Liver (tissue), 9 donors: Measurements from ENCODE around the gene TCF7L2. TPM values are rescaled to one million over a fixed set of nuclear protein-coding genes. Genes with fewer than 3 reads are reported as not detected.

Source experiments
- DNase-seq: peaks from one replicate; pipeline ENCODE4 v3.0.0-alpha.2; 2017; ENCODE audit warnings: low spot score
- H3K27ac ChIP-seq, 2 donors: one replicate each; pipeline ENCODE4 v1.7.0; 2013; ENCODE audit warnings: inconsistent platforms in 2 of 2, low read length in 2 of 2, control low read depth in 1 of 2, low read depth in 1 of 2, mild to moderate bottlenecking in 1 of 2
- H3K27me3 ChIP-seq, 4 donors: one replicate each; pipeline versions ENCODE4 v1.6.1 to v1.7.0; 2013; ENCODE audit warnings: low read length in 3 of 4, inconsistent platforms in 1 of 4, mild to moderate bottlenecking in 1 of 4, moderate library complexity in 1 of 4; ENCODE audit not compliant: control insufficient read depth in 4 of 4, insufficient read depth in 4 of 4
- H3K36me3 ChIP-seq, 4 donors: one replicate each; pipeline versions ENCODE4 v1.6.1 to v1.7.0; 2013; ENCODE audit warnings: low read length in 3 of 4, mild to moderate bottlenecking in 3 of 4, low read depth in 1 of 4, moderate library complexity in 1 of 4; ENCODE audit not compliant: control insufficient read depth in 4 of 4, insufficient read depth in 3 of 4
- H3K4me1 ChIP-seq, 4 donors: one replicate each; pipeline versions ENCODE4 v1.6.1 to v1.7.0; 2013; ENCODE audit warnings: low read length in 3 of 4, mild to moderate bottlenecking in 3 of 4, moderate library complexity in 1 of 4; ENCODE audit not compliant: control insufficient read depth in 4 of 4, insufficient read depth in 4 of 4
- H3K4me3 ChIP-seq, 3 donors: one replicate each; pipeline versions ENCODE4 v1.6.1 to v1.7.0; 2013; ENCODE audit warnings: low read length in 3 of 3, control low read depth in 1 of 3, low read depth in 1 of 3, mild to moderate bottlenecking in 1 of 3
- H3K9ac ChIP-seq, 2 donors: one replicate each; pipeline ENCODE4 v1.7.0; 2013; ENCODE audit warnings: low read length in 2 of 2, mild to moderate bottlenecking in 2 of 2, moderate library complexity in 2 of 2, control low read depth in 1 of 2, low read depth in 1 of 2
- H3K9me3 ChIP-seq, 4 donors: one replicate each; pipeline versions ENCODE4 v1.6.1 to v1.7.0; 2013; ENCODE audit warnings: low read length in 3 of 4; ENCODE audit not compliant: control insufficient read depth in 4 of 4
- ATF3 ChIP-seq: IDR thresholded peaks from 2 replicates; pipeline ENCODE4 v1.6.1; 2016; ENCODE audit warnings: antibody characterized with exemption
- CTCF ChIP-seq: fragments of 150-350 bp; IDR thresholded peaks from 2 replicates; pipeline ENCODE4 v1.5.1; 2017; ENCODE audit warnings: improper control_type of control experiment, low read depth, low read length; ENCODE audit not compliant: missing input control
- EGR1 ChIP-seq, 2 donors: IDR thresholded peaks; 2 replicates each; pipeline ENCODE4 v1.6.1; 2016 to 2018; ENCODE audit warnings: antibody characterized with exemption in 2 of 2, low read depth in 2 of 2
- FOXA1 ChIP-seq: IDR thresholded peaks from 2 replicates; pipeline ENCODE4 v1.6.1; 2016; ENCODE audit warnings: antibody characterized with exemption
- FOXA2 ChIP-seq: IDR thresholded peaks from 2 replicates; pipeline ENCODE4 v1.6.1; 2016; ENCODE audit warnings: antibody characterized with exemption
- GABPA ChIP-seq, 2 donors: IDR thresholded peaks in 1 of 2; conservative IDR thresholded peaks in 1 of 2; 2 replicates each; pipeline ENCODE4 v1.6.1; 2016; ENCODE audit warnings: antibody characterized with exemption in 2 of 2, mild to moderate bottlenecking in 1 of 2, moderate library complexity in 1 of 2
- HNF4A ChIP-seq, 2 donors: conservative IDR thresholded peaks; 2 replicates each; pipeline ENCODE4 v1.6.1; 2016; ENCODE audit warnings: antibody characterized with exemption in 2 of 2, mild to moderate bottlenecking in 2 of 2
- HNF4G ChIP-seq: IDR thresholded peaks from 2 replicates; pipeline ENCODE4 v1.6.1; 2016; ENCODE audit warnings: antibody characterized with exemption
- JUND ChIP-seq, 2 donors: IDR thresholded peaks; 2 replicates each; pipeline ENCODE4 v1.6.1; 2016; ENCODE audit warnings: antibody characterized with exemption in 2 of 2
- MAX ChIP-seq: IDR thresholded peaks from 2 replicates; pipeline ENCODE4 v1.6.1; 2016; ENCODE audit warnings: antibody characterized with exemption
- NR2F2 ChIP-seq: IDR thresholded peaks from 2 replicates; pipeline ENCODE4 v1.6.1; 2016; ENCODE audit warnings: antibody characterized with exemption
- RAD21 ChIP-seq, 2 donors: IDR thresholded peaks; 2 replicates each; pipeline ENCODE4 v1.6.1; 2016; ENCODE audit warnings: antibody characterized with exemption in 2 of 2, mild to moderate bottlenecking in 2 of 2
- REST ChIP-seq: IDR thresholded peaks from 2 replicates; pipeline ENCODE4 v1.6.1; 2016; ENCODE audit warnings: antibody characterized with exemption, mild to moderate bottlenecking
- RXRA ChIP-seq, 2 donors: IDR thresholded peaks; 2 replicates each; pipeline ENCODE4 v1.6.1; 2017 to 2018; ENCODE audit warnings: antibody characterized with exemption in 2 of 2, mild to moderate bottlenecking in 1 of 2
- SP1 ChIP-seq: IDR thresholded peaks from 2 replicates; pipeline ENCODE4 v1.6.1; 2018; ENCODE audit warnings: antibody characterized with exemption, mild to moderate bottlenecking
- TAF1 ChIP-seq: conservative IDR thresholded peaks from 2 replicates; pipeline ENCODE4 v1.6.1; 2016; ENCODE audit warnings: antibody characterized with exemption, mild to moderate bottlenecking
- YY1 ChIP-seq: IDR thresholded peaks from 2 replicates; pipeline ENCODE4 v1.6.1; 2016; ENCODE audit warnings: antibody characterized with exemption, mild to moderate bottlenecking
- ZBTB33 ChIP-seq: IDR thresholded peaks from 2 replicates; pipeline ENCODE4 v1.6.1; 2016; ENCODE audit warnings: antibody characterized with exemption
- WGBS: extraction: QIAGEN DNeasy Blood & Tissue Kit; methylation state at CpG from one replicate; pipeline ENCODE4 v1.1.7; 2013; 5-methylcytosine and 5-hydroxymethylcytosine counted together
- polyA plus RNA-seq, 2 donors: library from polyadenylated mRNA; stranded (reverse) in 1 of 2; unstranded in 1 of 2; fragments of 200-250 nt in 1 of 2; fragments of >200 nt in 1 of 2; fragmentation: Nextera tagmentation in 1 of 2; extraction: Ambion mirVana in 1 of 2; gene quantifications; one replicate each; pipeline versions ENCODE4 v1.2.1 to v1.2.3, GENCODE V29; 2013 to 2015
- total RNA-seq, 2 donors: library from RNA; depleted of rRNA; stranded (reverse); fragments of >200 nt; gene quantifications; one replicate each; pipeline ENCODE4 v1.2.3, GENCODE V29; 2014
- donor health status: healthy.
- donor health status: healthy.
- donor health status: healthy.
- donor health status: healthy.
- donor health status: healthy.

The TCF7L2 gene
- total and polyA plus RNA-seq, 4 donors, result 4.9 to 18.0 (median 8.3) TPM

GRCh38 chr10:113138937-113139585, 189.0 kb downstream of the TCF7L2 start:
- Histone ChIP-seq H3K4me3 (no peak overlapping the region), H3K27ac (no peak overlapping the region)

GRCh38 chr10:113139699-113140098, 189.7 kb downstream of the TCF7L2 start:
- TF ChIP-seq RAD21 (IDR thresholded peaks at IDR 0.05) (no peak), FOXA1 (no peak), ATF3 (no peak), TAF1 (no peak), YY1 (no peak), MAX (no peak), FOXA2 (no peak), ZBTB33 (no peak), HNF4G (no peak), EGR1 (IDR thresholded peaks at IDR 0.05; ENCODE audit: low read depth in 2 of 2) (no peak), JUND (IDR thresholded peaks at IDR 0.05) (no peak), REST (no peak), NR2F2 (no peak), SP1 (no peak), RXRA (IDR thresholded peaks at IDR 0.05) (no peak), CTCF (no peak), GABPA (IDR thresholded peaks at IDR 0.05 in 1 of 2, conservative IDR thresholded peaks at IDR 0.05 in 1 of 2) (no peak), HNF4A (conservative IDR thresholded peaks at IDR 0.05) (no peak)
- Histone ChIP-seq H3K27me3 (no peaks in the 10 kb centered on the region), H3K4me1 (no peaks in the 10 kb centered on the region), H3K4me3 (no peak overlapping the region), H3K27ac (no peak overlapping the region), H3K9me3 (no peaks in the 10 kb centered on the region), H3K36me3 (peaks cover 2 to 31% (median 20%) of the 10 kb centered on the region in 4 donors), H3K9ac (no peak overlapping the region)
- DNase-seq, result no peak
- 76% methylated on average over 2 of the region's 2 CpGs for WGBS

More at GRCh38 chr10:113138937-113139585, 189.0 kb downstream of the TCF7L2 start:
- TF ChIP-seq EGR1 (IDR thresholded peaks at IDR 0.05; ENCODE audit: low read depth in 2 of 2) (no peak), RXRA (IDR thresholded peaks at IDR 0.05) (no peak), HNF4G (no peak), MAX (no peak), JUND (IDR thresholded peaks at IDR 0.05) (no peak)
- DNase-seq, result no peak
- 90% methylated on average over 4 of the region's 4 CpGs for WGBS
- Histone ChIP-seq H3K9me3 (no peaks in the 10 kb centered on the region), H3K9ac (no peak overlapping the region), H3K4me1 (no peaks in the 10 kb centered on the region), H3K27me3 (no peaks in the 10 kb centered on the region), H3K36me3 (peaks cover 0 to 25% (median 16%) of the 10 kb centered on the region in 4 donors)
